HTERT RPE-1 (cell line): ENCODE results near the gene NFASC.

Source experiments
- in situ Hi-C: fragments of 300-500 bp; cut with MboI; formaldehyde crosslinking; loops from 4 replicates; pipeline ENCODE4 v1.14.3; 2020; ENCODE audit warnings: low sequenced_read_pairs

The NFASC gene

GRCh38 chr1:205002705-205003104 lies 132.0 kb downstream of the NFASC start:
- in situ Hi-C loops, result no loop called here

- in situ Hi-C loops, result no loop called here
These were observed 132.9 kb downstream of the NFASC start for GRCh38 chr1:205003358-205004131.

GRCh38 chr1:205004351-205004750 lies 133.7 kb downstream of the NFASC start:
- in situ Hi-C loops, result no loop called here

- in situ Hi-C loops, result no loop called here
These were observed 138.2 kb downstream of the NFASC start for GRCh38 chr1:205008896-205009295.

GRCh38 chr1:205009670-205010069 lies 139.0 kb downstream of the NFASC start:
- in situ Hi-C loops, result no loop called here

GRCh38 chr1:205012391-205013140 lies 141.9 kb downstream of the NFASC start:
- in situ Hi-C loops, result no loop called here

GRCh38 chr1:205013683-205014367 lies 143.2 kb downstream of the NFASC start:
- in situ Hi-C loops, result no loop called here

GRCh38 chr1:205014783-205015182 lies 144.1 kb downstream of the NFASC start:
- in situ Hi-C loops, result no loop called here

- in situ Hi-C loops, result no loop called here
These were observed 144.6 kb downstream of the NFASC start for GRCh38 chr1:205015241-205015640.

GRCh38 chr1:205016075-205016474 lies 145.4 kb downstream of the NFASC start:
- in situ Hi-C loops, result no loop called here

- in situ Hi-C loops, result no loop called here
These were observed 145.9 kb downstream of the NFASC start for GRCh38 chr1:205016584-205016983.

- in situ Hi-C loops, result no loop called here
These were observed 146.3 kb downstream of the NFASC start for GRCh38 chr1:205017001-205017400.

GRCh38 chr1:205017766-205018165 lies 147.1 kb downstream of the NFASC start:
- in situ Hi-C loops, result no loop called here

GRCh38 chr1:205018381-205018780 lies 147.7 kb downstream of the NFASC start:
- in situ Hi-C loops, result no loop called here

GRCh38 chr1:205020466-205020865 lies 149.8 kb downstream of the NFASC start:
- in situ Hi-C loops, result no loop called here

- in situ Hi-C loops, result no loop called here
These were observed 154.0 kb downstream of the NFASC start for GRCh38 chr1:205024679-205025078.

GRCh38 chr1:205025239-205025638 lies 154.6 kb downstream of the NFASC start:
- in situ Hi-C loops, result no loop called here

- in situ Hi-C loops, result no loop called here
These were observed 155.5 kb downstream of the NFASC start for GRCh38 chr1:205026181-205026580.

GRCh38 chr1:205028390-205028789 lies 157.7 kb downstream of the NFASC start:
- in situ Hi-C loops, result no loop called here

GRCh38 chr1:205028924-205029323 lies 158.3 kb downstream of the NFASC start:
- in situ Hi-C loops, result no loop called here

- in situ Hi-C loops, result no loop called here
These were observed 159.6 kb downstream of the NFASC start for GRCh38 chr1:205030241-205030640.

- in situ Hi-C loops, result no loop called here
These were observed 160.2 kb downstream of the NFASC start for GRCh38 chr1:205030896-205031295.
